HG03469 (cell line): ENCODE measurements around the gene DPEP1.
"Not testable (repeated sequence)": the region's sequence is repeated elsewhere in the genome, so short reads cannot be mapped to it uniquely, and the experiment has no call there.

Experiments
- ATAC-seq: cut with Tn5 transposase; IDR thresholded peaks from one replicate; pipeline ENCODE4 v1.9.1; 2021; ENCODE audit warnings: mild to moderate bottlenecking, moderate library complexity, moderate number of reproducible peaks; ENCODE audit not compliant: unreplicated experiment

Gene DPEP1

GRCh38 chr16:89577055-89577759 lies 36.2 kb upstream of the DPEP1 start:
- no peak for ATAC-seq

- ATAC-seq = no peak
Measured at GRCh38 chr16:89579351-89579750, 34.1 kb upstream of the DPEP1 start.

- ATAC-seq = no peak
Measured at GRCh38 chr16:89581045-89581695, 32.3 kb upstream of the DPEP1 start.

- ATAC-seq = no peak
Measured at GRCh38 chr16:89581861-89582563, 31.4 kb upstream of the DPEP1 start.

GRCh38 chr16:89582614-89583196 lies 30.7 kb upstream of the DPEP1 start:
- ATAC-seq = no peak

- no peak for ATAC-seq
Measured at GRCh38 chr16:89583197-89583894, 30.1 kb upstream of the DPEP1 start.

- ATAC-seq = no peak
Measured at GRCh38 chr16:89583895-89584644, 29.4 kb upstream of the DPEP1 start.

- ATAC-seq = no peak
Measured at GRCh38 chr16:89584768-89585549, 28.5 kb upstream of the DPEP1 start.

- ATAC-seq = no peak
Measured at GRCh38 chr16:89586218-89586617, 27.2 kb upstream of the DPEP1 start.

GRCh38 chr16:89586853-89587252 lies 26.6 kb upstream of the DPEP1 start:
- ATAC-seq = no peak

GRCh38 chr16:89587676-89588075 lies 25.8 kb upstream of the DPEP1 start:
- not testable (repeated sequence) for ATAC-seq

GRCh38 chr16:89588413-89589109 lies 24.9 kb upstream of the DPEP1 start:
- no peak for ATAC-seq

GRCh38 chr16:89589241-89589926 lies 24.1 kb upstream of the DPEP1 start:
- ATAC-seq = no peak

GRCh38 chr16:89593841-89594240 lies 19.6 kb upstream of the DPEP1 start:
- ATAC-seq = no peak

- no peak for ATAC-seq
Measured at GRCh38 chr16:89595330-89596060, 17.9 kb upstream of the DPEP1 start.

GRCh38 chr16:89596061-89596689 lies 17.3 kb upstream of the DPEP1 start:
- ATAC-seq = no peak

GRCh38 chr16:89596957-89597649 lies 16.3 kb upstream of the DPEP1 start:
- no peak for ATAC-seq
